OCI-LY3 (cell line): ENCODE results near the gene DDX25.

ENCODE experiments used
- CTCF ChIP-seq: fragments of 200-600, 300-600 bp; sonication (generic); IDR thresholded peaks from 2 replicates; pipeline ENCODE4 v1.5.1; 2014; ENCODE audit warnings: antibody characterized with exemption, low read length, low read depth
- EZH2phosphoT487 ChIP-seq: fragments of 200-600 bp; shearing (Covaris generic); IDR thresholded peaks from 2 replicates; pipeline ENCODE4 v1.6.1; 2018; ENCODE audit warnings: antibody characterized with exemption, mixed run types, low read depth

GRCh38 chr11:125960771-125961170 lies 56.5 kb downstream of the DDX25 start:
- TF ChIP-seq CTCF (no peak), EZH2phosphoT487 (no peak)
